ENCODE results near the gene PIP4P1. TPM values are rescaled to one million over a fixed set of nuclear protein-coding genes. Genes with fewer than 3 reads are reported as not detected.

The PIP4P1 gene
- total and polyA plus RNA-seq, 9 of the 15 experiments (the other 6 are each of a cell fraction or from before 2014, with no cell fraction given): 5.3 to 20.9 (median 10.7) TPM

DNA sequence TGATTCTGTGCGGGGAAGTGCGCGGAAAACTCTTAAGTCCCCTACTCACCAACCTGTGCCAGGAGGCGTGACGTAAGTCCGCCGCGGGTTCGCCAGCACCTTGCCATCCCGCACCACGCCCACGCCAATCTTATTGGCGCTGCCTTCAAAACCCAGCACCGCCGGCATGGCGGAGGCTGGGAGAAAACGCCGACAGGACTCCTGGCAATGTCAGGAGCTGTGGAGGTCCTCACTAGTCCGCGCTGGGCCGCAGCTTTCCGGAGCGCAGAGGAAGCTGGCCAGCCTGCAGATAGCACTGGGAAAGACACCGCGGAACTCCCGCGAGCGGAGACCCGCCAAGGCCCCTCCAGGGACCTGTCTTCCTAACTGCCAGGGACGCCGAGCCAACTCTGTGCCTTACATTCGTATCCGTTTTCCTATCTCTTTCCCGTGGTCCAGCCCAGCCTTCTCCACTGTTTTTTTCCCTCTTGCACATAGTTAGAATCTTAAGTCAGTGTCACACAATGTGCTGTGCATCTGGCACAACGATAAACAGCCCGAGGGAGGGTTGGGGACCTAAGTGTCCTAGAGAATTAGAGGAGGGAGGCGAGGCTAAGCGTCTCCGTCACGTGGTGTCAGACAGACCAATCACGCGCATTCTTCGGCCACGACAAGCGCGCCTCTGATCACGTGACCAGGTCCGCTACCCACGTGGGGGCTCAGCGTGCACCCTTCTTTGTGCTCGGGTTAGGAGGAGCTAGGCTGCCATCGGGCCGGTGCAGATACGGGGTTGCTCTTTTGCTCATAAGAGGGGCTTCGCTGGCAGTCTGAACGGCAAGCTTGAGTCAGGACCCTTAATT lies 6.5 kb downstream of the PIP4P1 start, which contains the start of the genes APEX1 and OSGEP (continued):
- peak; percentile 56 to 97 (median 93); a peak in 4 of 6 replicates for TF ChIP-seq ZBTB11 (CRISPR knock-in tag; IDR thresholded peaks at IDR 0.05)
- TF ChIP-seq ZNF354B (CRISPR knock-in tag; IDR thresholded peaks at IDR 0.05): no peak
- TF ChIP-seq HNRNPK (IDR thresholded peaks at IDR 0.05; ENCODE audit: low read depth, low read length, poor library complexity, severe bottlenecking): no peak
- 0 out of 2 replicates have a peak, but pooled peaks have one; percentile 47 for TF ChIP-seq ELF4 (CRISPR knock-in tag; IDR thresholded peaks at IDR 0.05)
- no peak for TF ChIP-seq SLC30A9 (CRISPR knock-in tag; IDR thresholded peaks at IDR 0.05)
- peak; percentile 94 for TF ChIP-seq DACH1 (IDR thresholded peaks at IDR 0.05; ENCODE audit: partially characterized antibody)
- no peak for TF ChIP-seq MIER1 (IDR thresholded peaks at IDR 0.05; ENCODE audit: low read depth)
- peak; percentile 52; the same call in 1 of the 2 replicates for TF ChIP-seq NBN (IDR thresholded peaks at IDR 0.05; ENCODE audit: low read depth)
- TF ChIP-seq ZSCAN29 (IDR thresholded peaks at IDR 0.05): no peak
- TF ChIP-seq CBFA2T2 (conservative IDR thresholded peaks at IDR 0.05): peak; percentile 99
- TF ChIP-seq, protein P1, sequence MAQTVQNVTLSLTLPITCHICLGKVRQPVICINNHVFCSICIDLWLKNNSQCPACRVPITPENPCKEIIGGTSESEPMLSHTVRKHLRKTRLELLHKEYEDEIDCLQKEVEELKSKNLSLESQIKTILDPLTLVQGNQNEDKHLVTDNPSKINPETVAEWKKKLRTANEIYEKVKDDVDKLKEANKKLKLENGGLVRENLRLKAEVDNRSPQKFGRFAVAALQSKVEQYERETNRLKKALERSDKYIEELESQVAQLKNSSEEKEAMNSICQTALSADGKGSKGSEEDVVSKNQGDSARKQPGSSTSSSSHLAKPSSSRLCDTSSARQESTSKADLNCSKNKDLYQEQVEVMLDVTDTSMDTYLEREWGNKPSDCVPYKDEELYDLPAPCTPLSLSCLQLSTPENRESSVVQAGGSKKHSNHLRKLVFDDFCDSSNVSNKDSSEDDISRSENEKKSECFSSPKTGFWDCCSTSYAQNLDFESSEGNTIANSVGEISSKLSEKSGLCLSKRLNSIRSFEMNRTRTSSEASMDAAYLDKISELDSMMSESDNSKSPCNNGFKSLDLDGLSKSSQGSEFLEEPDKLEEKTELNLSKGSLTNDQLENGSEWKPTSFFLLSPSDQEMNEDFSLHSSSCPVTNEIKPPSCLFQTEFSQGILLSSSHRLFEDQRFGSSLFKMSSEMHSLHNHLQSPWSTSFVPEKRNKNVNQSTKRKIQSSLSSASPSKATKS (CRISPR knock-in tag; IDR thresholded peaks at IDR 0.05): no peak
- no peak for TF ChIP-seq ZNF134 (CRISPR knock-in tag; conservative IDR thresholded peaks at IDR 0.05)
- peak; percentile 36 for TF ChIP-seq JUND (IDR thresholded peaks at IDR 0.05; ENCODE audit: borderline replicate concordance, low read depth, low read length)
- TF ChIP-seq JUND (tag; IDR thresholded peaks at IDR 0.05; ENCODE audit: borderline replicate concordance, low read depth, low read length): no peak; the same call in 1 of the 3 replicates
- peak; percentile 50; the same call in 1 of the 2 replicates for TF ChIP-seq TAF7 (tag; IDR thresholded peaks at IDR 0.05)
- TF ChIP-seq NFYB (IDR thresholded peaks at IDR 0.05; ENCODE audit: extremely low read depth, insufficient read length): peak; percentile 64
- TF ChIP-seq CEBPB (tag; IDR thresholded peaks at IDR 0.05): no peak
- no peak for TF ChIP-seq FUS (optimal IDR thresholded peaks at IDR 0.05; ENCODE audit: low read depth, low read length)
- TF ChIP-seq, protein P2, sequence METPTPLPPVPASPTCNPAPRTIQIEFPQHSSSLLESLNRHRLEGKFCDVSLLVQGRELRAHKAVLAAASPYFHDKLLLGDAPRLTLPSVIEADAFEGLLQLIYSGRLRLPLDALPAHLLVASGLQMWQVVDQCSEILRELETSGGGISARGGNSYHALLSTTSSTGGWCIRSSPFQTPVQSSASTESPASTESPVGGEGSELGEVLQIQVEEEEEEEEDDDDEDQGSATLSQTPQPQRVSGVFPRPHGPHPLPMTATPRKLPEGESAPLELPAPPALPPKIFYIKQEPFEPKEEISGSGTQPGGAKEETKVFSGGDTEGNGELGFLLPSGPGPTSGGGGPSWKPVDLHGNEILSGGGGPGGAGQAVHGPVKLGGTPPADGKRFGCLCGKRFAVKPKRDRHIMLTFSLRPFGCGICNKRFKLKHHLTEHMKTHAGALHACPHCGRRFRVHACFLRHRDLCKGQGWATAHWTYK (CRISPR knock-in tag; IDR thresholded peaks at IDR 0.05): no peak; the same call in 1 of the 2 replicates
- TF ChIP-seq HMBOX1 (IDR thresholded peaks at IDR 0.05): 0 out of 2 replicates have a peak, but pooled peaks have one; percentile 14
- TF ChIP-seq ZNF41 (CRISPR knock-in tag; conservative IDR thresholded peaks at IDR 0.05): no peak; the same call in 1 of the 2 replicates
